ENCODE results near the gene THOC6. TPM values are rescaled to one million over a fixed set of nuclear protein-coding genes. Genes with fewer than 3 reads are reported as not detected.
"Not testable (repeated sequence)": the region's sequence is repeated elsewhere in the genome, so short reads cannot be mapped to it uniquely, and the experiment has no call there.

Gene THOC6
- polyA plus RNA-seq, 12 donors, result 14.4 to 839 (median 18.9) TPM

- DNase-seq, result not testable (repeated sequence)
Observed at GRCh38 chr16:3052571-3053329, 28.9 kb downstream of the THOC6 start.

DNA sequence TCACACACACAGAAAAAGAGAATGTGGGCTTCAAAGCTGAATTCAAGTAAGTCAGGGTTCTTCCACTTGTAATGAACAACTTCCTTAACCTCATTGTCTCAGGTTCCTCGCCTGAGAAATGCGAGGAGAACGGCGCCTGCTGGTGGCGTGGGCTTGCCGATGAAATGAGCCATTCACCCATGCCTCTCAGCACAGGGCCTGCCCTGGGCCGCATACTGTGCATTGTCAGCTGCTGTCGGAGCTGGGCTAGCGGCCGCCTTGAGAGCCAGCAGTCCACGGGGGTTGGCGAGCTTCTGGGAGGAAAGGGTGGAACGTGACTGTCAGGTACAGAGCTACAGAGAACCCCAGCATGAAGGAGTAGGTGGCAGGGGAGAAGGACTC, 29.5 kb downstream of the THOC6 start:
- DNase-seq, result not testable (repeated sequence)

- DNase-seq, result no peak
Observed at GRCh38 chr16:3054965-3055733, 31.3 kb downstream of the THOC6 start.

- DNase-seq, result not testable (repeated sequence)
Observed at GRCh38 chr16:3055734-3056115, 31.9 kb downstream of the THOC6 start.

DNA sequence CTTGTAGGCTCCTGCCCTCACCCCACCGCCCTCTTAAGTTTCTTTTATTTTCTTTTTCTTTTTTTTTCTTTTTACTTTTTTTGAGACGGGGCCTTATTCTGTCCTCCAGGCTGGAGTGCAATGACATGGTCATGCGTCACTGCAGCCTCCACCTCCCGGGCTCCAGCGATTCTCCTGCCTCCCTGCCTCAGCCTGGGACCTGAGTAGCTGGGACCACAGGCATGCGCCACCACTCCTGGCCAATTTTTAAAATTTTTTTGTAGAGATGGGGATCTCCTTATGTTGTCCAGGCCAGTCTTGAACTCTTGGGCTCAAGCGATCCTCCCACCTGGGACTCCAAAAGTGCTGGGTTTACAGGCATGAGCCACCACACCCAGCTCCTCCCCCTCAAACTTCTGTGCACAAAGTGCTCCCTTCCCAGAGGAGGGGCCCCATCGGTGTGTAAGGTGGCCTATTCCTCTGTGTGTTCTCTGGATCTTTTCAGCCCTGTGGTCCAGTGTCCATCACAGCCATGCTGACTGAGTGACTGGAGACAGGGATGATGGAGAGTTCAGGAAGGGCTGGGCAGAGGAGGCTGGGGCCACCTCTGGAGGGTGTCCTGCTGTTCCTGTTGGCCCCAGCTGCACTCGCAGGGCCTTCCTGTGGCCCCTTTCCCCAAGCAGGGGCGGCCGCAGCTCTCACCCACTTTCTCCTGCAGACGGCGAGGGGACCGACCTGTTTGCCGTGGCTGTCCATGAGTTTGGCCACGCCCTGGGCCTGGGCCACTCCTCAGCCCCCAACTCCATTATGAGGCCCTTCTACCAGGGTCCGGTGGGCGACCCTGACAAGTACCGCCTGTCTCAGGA, 32.7 kb downstream of the THOC6 start:
- DNase-seq, result no peak

DNA sequence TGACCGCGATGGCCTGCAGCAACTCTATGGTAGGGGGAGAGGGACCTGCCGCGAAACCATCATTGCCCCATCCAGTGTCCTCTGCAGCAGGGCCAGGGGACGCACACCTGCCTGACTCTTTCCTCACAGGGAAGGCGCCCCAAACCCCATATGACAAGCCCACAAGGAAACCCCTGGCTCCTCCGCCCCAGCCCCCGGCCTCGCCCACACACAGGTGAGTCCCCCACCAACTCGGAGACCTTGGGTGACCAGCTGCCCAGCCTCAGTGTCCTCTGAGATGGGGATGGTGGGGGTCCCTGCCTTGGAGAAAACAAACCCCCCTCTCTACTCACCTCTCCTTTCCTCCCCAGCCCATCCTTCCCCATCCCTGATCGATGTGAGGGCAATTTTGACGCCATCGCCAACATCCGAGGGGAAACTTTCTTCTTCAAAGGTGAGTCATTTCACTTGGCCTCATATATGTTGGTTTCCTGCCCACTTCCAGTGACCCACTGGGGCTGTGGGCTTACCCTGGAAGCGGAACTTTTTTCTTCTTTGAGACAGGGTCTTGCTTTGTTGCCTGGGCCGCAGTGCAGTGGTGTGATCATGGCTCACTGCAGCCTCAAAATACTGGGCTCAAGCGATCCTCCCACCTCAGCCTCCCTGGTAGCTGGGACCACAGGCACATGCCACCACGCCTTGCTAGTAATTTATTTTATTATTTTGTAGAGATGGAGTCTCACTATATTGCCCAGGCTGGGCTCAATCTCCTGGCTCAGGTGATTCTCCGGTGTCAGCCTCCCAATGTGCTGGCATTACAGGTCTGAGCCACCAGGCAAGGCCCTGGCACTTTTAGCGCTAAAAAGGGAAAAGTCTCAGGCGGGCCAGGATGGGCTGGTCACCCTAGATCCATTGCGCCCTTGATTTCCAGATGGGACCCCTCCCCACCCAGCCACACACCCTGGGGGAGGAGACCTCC, 33.6 kb downstream of the THOC6 start:
- no peak for DNase-seq

DNA sequence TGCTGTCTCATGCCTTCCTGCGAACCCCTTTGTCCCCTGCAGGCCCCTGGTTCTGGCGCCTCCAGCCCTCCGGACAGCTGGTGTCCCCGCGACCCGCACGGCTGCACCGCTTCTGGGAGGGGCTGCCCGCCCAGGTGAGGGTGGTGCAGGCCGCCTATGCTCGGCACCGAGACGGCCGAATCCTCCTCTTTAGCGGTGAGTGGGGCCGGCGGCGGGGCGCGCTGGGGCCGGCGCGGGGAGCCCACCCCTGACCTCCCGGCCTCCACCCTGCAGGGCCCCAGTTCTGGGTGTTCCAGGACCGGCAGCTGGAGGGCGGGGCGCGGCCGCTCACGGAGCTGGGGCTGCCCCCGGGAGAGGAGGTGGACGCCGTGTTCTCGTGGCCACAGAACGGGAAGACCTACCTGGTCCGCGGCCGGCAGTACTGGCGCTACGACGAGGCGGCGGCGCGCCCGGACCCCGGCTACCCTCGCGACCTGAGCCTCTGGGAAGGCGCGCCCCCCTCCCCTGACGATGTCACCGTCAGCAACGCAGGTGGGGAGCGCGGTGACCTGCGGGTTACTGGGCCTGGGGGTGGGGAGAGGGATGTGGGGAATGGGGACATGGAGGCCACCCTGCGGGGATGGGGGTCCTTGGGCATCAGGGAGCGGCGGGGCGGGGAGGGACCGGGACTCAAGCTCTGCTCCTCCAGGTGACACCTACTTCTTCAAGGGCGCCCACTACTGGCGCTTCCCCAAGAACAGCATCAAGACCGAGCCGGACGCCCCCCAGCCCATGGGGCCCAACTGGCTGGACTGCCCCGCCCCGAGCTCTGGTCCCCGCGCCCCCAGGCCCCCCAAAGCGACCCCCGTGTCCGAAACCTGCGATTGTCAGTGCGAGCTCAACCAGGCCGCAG, 34.5 kb downstream of the THOC6 start:
- DNase-seq, result no peak

DNA sequence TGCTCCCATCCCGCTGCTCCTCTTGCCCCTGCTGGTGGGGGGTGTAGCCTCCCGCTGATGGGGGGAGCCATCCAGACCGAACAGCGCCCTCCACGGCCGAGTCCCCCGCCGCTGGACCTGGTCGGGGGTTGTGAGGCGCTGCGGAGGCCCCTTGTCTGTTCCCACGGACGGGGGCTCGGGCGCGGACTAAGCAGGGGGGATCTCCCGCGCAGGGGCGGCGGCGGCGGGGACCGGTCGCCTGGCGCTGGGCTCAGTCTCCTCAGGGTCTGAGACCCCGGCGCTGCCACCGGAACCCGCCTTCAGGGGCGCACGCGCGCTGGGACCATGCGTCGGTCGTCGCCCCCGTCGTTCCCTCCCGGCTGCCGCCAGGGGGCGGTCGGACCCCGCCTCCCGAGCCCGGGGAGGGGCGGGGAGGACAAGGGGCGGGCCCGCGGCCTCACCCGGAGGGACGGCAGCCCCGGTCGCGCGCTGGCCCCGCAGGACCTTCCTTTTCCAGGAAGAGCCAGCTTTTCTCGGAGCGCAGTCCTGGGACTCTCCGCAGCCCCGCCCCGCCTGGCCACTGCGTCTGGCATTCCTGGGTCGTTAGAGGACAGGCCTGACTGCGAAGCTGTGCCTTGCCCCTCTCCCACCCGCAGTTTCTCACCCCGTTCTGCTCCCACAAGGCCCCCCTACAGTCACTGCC, 35.3 kb downstream of the THOC6 start:
- DNase-seq, result peak; percentile 85

DNA sequence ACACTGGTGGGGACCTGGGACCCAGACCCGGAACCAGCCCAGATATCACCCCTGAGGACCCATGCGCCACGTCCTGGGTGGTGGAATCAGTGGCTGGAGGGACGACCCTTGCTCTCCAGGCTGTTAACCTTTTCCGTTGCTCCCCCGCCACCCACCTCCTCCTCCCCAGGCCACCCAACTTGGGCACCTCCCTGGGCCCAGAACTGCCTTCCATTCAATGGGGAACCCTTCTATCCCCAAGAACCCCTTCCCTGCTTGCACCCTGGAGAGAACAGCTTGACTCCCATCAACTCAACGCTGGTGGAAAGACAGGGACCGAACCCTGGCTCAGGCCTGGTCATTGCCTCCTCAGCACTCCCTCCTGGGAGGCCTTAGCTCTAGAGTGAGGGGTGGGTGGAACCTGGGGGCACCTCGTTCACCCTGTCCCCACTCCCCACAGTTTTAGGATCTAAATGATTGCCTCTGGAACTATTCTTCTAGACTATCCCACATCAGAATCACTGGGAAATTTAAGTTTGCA, 35.9 kb downstream of the THOC6 start:
- DNase-seq, result no peak

GRCh38 chr16:3060339-3061127, 36.7 kb downstream of the THOC6 start:
- no peak for DNase-seq

- DNase-seq, result no peak
Observed at GRCh38 chr16:3062553-3062952, 38.7 kb downstream of the THOC6 start.

DNA sequence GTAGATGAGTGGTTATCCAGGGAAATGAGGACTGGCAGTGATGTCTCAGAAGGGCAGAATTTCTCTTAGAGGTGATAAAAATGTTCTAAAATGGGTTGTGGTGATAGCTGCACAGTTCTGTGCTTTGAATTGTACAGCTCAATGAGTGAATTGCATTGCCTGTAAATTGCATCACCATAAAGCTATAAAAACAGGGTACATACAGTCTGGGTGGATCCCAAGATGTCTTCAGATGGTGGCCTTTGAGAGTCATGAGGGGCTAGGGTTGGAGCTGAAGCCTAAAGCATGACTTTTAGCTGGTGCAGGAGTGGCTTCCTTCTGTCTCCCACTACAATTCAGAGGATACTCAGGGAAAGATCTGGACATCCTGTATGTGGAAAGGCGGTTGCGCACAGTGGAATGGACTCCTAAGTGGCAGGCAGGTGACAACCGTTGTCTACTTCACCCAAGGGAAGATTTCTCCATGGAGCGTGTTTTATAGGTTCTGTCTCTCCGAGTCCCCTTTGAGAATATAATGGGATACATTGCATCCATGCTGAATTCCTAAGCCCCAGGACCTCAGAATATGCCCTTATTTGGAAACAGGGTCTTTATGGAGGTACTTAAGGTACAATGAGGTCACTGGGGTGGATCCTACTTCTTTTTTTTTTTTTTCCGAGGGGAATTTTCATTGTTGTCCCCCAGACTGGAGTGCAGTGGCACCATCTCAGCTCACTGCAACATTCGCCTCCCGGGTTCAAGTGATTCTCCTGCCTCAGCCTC, 40.0 kb downstream of the THOC6 start:
- no peak for DNase-seq

GRCh38 chr16:3065069-3065741, 41.4 kb downstream of the THOC6 start, which contains the start of gene IL32:
TSS of gene IL32 (plus strand) at chr16:3065640. CDS start at chr16:3065812, 172 bp downstream.
- DNase-seq, result peak; percentile 79

GRCh38 chr16:3065742-3066439, 42.1 kb downstream of the THOC6 start:
- no peak for DNase-seq

DNA sequence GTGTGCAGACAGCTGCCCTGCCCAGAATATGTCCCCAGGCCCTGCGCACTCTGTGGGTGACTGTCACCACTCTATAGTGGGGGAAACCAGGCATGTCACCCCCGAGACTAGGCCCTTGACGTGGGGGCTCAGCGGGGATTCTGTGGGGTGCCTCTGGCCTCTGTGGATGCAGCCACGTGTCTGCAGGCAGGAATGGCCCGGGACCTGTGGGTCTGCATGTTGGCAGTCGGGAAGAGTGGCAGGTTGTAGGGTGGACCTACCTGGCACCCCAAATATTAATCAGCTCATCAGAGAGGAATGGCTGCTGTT, 42.6 kb downstream of the THOC6 start:
- no peak for DNase-seq

GRCh38 chr16:3068487-3068886, 44.7 kb downstream of the THOC6 start:
- no peak for DNase-seq
